ENCODE results near the gene TUBB6. TPM values are rescaled to one million over a fixed set of nuclear protein-coding genes. Genes with fewer than 3 reads are reported as not detected.
A peak's percentile ranks its signal among the peaks of the same experiment; 100 is the strongest.

The TUBB6 gene
- total RNA-seq, 4 donors from 2014 or later: 245 to 506 (median 331) TPM

- Histone ChIP-seq H3K4me1 (peaks cover 0 to 17% (median 3%) of the 10 kb centered on the region in 4 donors), H3K9me3 (no peaks in the 10 kb centered on the region), H3K36me3 (no peaks in the 10 kb centered on the region), H3K27me3 (no peaks in the 10 kb centered on the region), H3K4me3 (peak overlapping the region; percentile 27 to 51 (median 36)), H3K27ac (peak overlapping the region; percentile 80 to 96 (median 92))
- WGBS, 2 donors: 24 to 30% methylated on average over 23 to 30 of the region's 30 CpGs
- peak; percentile 59 to 74 for DNase-seq (ENCODE audit: low spot score in 2 of 2)
- TF ChIP-seq POLR2A (IDR thresholded peaks at IDR 0.05) (peak; percentile 35 to 77), EP300 (IDR thresholded peaks at IDR 0.05) (peak; percentile 37 to 94), CTCF (IDR thresholded peaks at IDR 0.05) (peak in 2 of 5 experiments; percentile 46 to 53)
These were observed 29.0 kb upstream of the TUBB6 start for GRCh38 chr18:12278741-12279682.

- Histone ChIP-seq H3K4me3 (peak overlapping the region in 3 of 4 donors; percentile 11 to 51 (median 30)), H3K27ac (peak overlapping the region; percentile 80 to 96 (median 92)), H3K27me3 (no peaks in the 10 kb centered on the region), H3K36me3 (no peaks in the 10 kb centered on the region), H3K4me1 (peaks cover 0 to 17% (median 3%) of the 10 kb centered on the region in 4 donors), H3K9me3 (no peaks in the 10 kb centered on the region)
- 93 to 96% methylated on average over 16 of the region's 16 CpGs for WGBS, 2 donors
- TF ChIP-seq CTCF (IDR thresholded peaks at IDR 0.05): no peak
- no peak for TF ChIP-seq EP300 (IDR thresholded peaks at IDR 0.05)
- TF ChIP-seq POLR2A (IDR thresholded peaks at IDR 0.05): no peak
- no peak for DNase-seq (ENCODE audit: low spot score in 2 of 2)
These were observed 28.1 kb upstream of the TUBB6 start for GRCh38 chr18:12279781-12280531.

GRCh38 chr18:12281861-12282260, 26.2 kb upstream of the TUBB6 start:
- no peak for DNase-seq (ENCODE audit: low spot score in 2 of 2)
- Histone ChIP-seq H3K9me3 (no peaks in the 10 kb centered on the region), H3K4me1 (peaks cover 0 to 17% (median 3%) of the 10 kb centered on the region in 4 donors), H3K27ac (no peak overlapping the region), H3K4me3 (no peak overlapping the region), H3K27me3 (no peaks in the 10 kb centered on the region), H3K36me3 (no peaks in the 10 kb centered on the region)
- no peak for TF ChIP-seq CTCF (IDR thresholded peaks at IDR 0.05)
- no peak for TF ChIP-seq EP300 (IDR thresholded peaks at IDR 0.05)
- WGBS, 2 donors: 31 to 72% methylated on average over 1 of the region's 1 CpG

- H3K27ac ChIP-seq: no peak overlapping the region
These were observed 25.5 kb upstream of the TUBB6 start for GRCh38 chr18:12282442-12283039.

More at GRCh38 chr18:12282442-12283039, 25.5 kb upstream of the TUBB6 start:
- DNase-seq (ENCODE audit: low spot score in 2 of 2): no peak
- Histone ChIP-seq H3K9me3 (no peaks in the 10 kb centered on the region), H3K27me3 (no peaks in the 10 kb centered on the region), H3K36me3 (no peaks in the 10 kb centered on the region), H3K4me3 (no peak overlapping the region), H3K4me1 (peaks cover 0 to 21% (median 3%) of the 10 kb centered on the region in 4 donors)
- 68 to 72% methylated on average over 9 of the region's 9 CpGs for WGBS, 2 donors
- TF ChIP-seq EP300 (IDR thresholded peaks at IDR 0.05) (no peak), POLR2A (IDR thresholded peaks at IDR 0.05) (no peak), CTCF (IDR thresholded peaks at IDR 0.05) (no peak)
